C4-2B (cell line): ENCODE measurements around the gene MKLN1.
"Not testable (repeated sequence)": the region's sequence is repeated elsewhere in the genome, so short reads cannot be mapped to it uniquely, and the experiment has no call there.

Experiments
- H3K27ac ChIP-seq: fragments of 450-650 bp; 2 replicates; pipeline ENCODE4 v1.5.1; 2017
- ZFX ChIP-seq: fragments of 450-650 bp; IDR thresholded peaks from 2 replicates; pipeline ENCODE4 v1.6.1; 2017
- TF ChIP-seq, protein P1 (sequence below): fragments of 450-650 bp; conservative IDR thresholded peaks from 2 replicates; pipeline ENCODE4 v1.5.1; 2017; ENCODE audit warnings: mild to moderate bottlenecking

The MKLN1 gene

GRCh38 chr7:131425992-131426391 is 98.3 kb downstream of the MKLN1 start:
- no peak for TF ChIP-seq ZFX
- TF ChIP-seq, protein P1, sequence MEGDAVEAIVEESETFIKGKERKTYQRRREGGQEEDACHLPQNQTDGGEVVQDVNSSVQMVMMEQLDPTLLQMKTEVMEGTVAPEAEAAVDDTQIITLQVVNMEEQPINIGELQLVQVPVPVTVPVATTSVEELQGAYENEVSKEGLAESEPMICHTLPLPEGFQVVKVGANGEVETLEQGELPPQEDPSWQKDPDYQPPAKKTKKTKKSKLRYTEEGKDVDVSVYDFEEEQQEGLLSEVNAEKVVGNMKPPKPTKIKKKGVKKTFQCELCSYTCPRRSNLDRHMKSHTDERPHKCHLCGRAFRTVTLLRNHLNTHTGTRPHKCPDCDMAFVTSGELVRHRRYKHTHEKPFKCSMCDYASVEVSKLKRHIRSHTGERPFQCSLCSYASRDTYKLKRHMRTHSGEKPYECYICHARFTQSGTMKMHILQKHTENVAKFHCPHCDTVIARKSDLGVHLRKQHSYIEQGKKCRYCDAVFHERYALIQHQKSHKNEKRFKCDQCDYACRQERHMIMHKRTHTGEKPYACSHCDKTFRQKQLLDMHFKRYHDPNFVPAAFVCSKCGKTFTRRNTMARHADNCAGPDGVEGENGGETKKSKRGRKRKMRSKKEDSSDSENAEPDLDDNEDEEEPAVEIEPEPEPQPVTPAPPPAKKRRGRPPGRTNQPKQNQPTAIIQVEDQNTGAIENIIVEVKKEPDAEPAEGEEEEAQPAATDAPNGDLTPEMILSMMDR, result no peak
- H3K27ac ChIP-seq, result no peak overlapping the region

DNA sequence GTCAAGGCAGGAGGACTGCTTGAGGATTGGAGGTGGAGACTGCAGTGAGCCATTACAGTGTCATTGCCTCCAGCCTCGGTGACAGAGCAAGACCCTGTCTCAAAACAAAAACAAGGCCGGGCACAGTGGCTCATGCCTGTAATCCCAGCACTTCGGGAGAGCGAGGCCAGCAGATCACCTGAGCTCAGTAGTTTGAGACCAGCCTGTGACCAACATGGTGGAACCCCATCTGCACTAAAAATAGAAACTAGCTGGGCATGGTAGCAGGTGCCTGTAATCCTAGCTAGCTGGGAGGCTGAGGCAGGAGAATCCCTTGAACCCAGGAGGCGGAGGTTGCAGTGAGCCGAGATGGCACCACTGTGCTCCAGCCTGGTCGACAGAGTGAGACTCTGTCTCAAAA is 103.2 kb downstream of the MKLN1 start:
- H3K27ac ChIP-seq, result not testable (repeated sequence)

GRCh38 chr7:131431289-131431688 is 103.6 kb downstream of the MKLN1 start:
- TF ChIP-seq, protein P1, result no peak
- no peak for TF ChIP-seq ZFX

GRCh38 chr7:131431756-131432155 is 104.1 kb downstream of the MKLN1 start:
- no peak overlapping the region for H3K27ac ChIP-seq
- TF ChIP-seq, protein P1, result no peak
- no peak for TF ChIP-seq ZFX

More at GRCh38 chr7:131431289-131431688, 103.6 kb downstream of the MKLN1 start:
- no peak overlapping the region for H3K27ac ChIP-seq

GRCh38 chr7:131436384-131436783 is 108.7 kb downstream of the MKLN1 start:
- H3K27ac ChIP-seq, result no peak overlapping the region
- TF ChIP-seq ZFX, result no peak
- TF ChIP-seq, protein P1, result no peak

DNA sequence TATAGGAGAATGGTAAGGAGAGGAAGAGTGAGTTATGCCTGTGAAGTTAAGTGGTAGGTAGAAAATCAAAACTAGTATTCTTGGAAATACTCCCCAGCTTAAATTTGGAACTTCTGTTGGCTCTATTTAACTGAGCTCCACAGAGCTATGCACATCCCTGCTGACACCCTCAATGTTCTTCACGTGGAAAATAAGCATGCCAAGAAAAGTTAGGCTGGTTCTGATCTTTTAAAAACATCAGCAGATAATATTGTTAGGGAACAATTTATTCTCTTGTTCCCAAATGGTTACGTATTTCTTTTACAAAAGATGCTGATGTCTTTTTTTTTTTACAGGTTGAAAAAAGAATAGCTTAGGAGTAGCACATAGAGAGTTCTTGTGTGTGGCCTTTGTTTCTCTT is 111.3 kb downstream of the MKLN1 start:
- H3K27ac ChIP-seq, result no peak overlapping the region
- no peak for TF ChIP-seq ZFX
- TF ChIP-seq, protein P1, result no peak

- TF ChIP-seq, protein P1, result no peak
- no peak for TF ChIP-seq ZFX
- H3K27ac ChIP-seq, result no peak overlapping the region
These were observed 115.8 kb downstream of the MKLN1 start for GRCh38 chr7:131443496-131443895.

DNA sequence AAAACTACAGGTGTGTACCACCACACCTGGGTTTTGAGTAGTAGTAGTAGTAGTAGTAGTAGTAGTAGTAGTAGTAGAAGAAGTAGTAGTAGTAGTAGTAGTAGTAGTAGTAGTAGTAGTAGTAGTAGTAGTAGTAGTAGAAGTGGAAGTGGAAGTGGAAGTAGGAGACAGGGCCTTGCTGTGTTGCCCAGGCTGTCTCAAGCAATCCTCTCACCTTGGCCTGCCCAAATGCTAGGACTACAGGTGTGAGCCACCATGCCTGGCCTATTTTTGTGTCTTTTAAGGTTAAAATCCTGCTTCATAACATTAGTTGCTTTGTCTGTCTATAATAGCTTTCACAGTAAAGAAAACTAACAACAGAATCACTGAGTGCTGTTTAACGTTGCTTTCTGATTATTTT is 117.0 kb downstream of the MKLN1 start:
- no peak overlapping the region for H3K27ac ChIP-seq
- TF ChIP-seq ZFX, result no peak
- TF ChIP-seq, protein P1, result no peak
